Anterior cingulate cortex (tissue), 58 donors: ENCODE data around the gene MDFI.

ENCODE experiments used
- DNase-seq, 58 donors: peaks; one replicate each; lab custom pipeline; 2025; lab: John Stamatoyannopoulos, UW

Gene MDFI, protein sequence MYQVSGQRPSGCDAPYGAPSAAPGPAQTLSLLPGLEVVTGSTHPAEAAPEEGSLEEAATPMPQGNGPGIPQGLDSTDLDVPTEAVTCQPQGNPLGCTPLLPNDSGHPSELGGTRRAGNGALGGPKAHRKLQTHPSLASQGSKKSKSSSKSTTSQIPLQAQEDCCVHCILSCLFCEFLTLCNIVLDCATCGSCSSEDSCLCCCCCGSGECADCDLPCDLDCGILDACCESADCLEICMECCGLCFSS

GRCh38 chr6:41638002-41638934 lies at the start of gene MDFI:
Gene MDFI (plus strand): TSS chr6:41638468. CDS start chr6:41638750, 282 bp downstream.
- no peak for DNase-seq

- DNase-seq: peak in 9 of 58 donors; percentile 10 to 24 (median 16)
These were observed 49.0 kb upstream of the MDFI start for GRCh38 chr6:41589223-41589622.

- no peak for DNase-seq
These were observed 48.3 kb upstream of the MDFI start for GRCh38 chr6:41589636-41590622.

- DNase-seq: no peak
These were observed 47.1 kb upstream of the MDFI start for GRCh38 chr6:41591122-41591521.

- peak in 55 of 58 donors; percentile 20 to 85 (median 58) for DNase-seq
These were observed 46.3 kb upstream of the MDFI start for GRCh38 chr6:41591859-41592502.

DNA sequence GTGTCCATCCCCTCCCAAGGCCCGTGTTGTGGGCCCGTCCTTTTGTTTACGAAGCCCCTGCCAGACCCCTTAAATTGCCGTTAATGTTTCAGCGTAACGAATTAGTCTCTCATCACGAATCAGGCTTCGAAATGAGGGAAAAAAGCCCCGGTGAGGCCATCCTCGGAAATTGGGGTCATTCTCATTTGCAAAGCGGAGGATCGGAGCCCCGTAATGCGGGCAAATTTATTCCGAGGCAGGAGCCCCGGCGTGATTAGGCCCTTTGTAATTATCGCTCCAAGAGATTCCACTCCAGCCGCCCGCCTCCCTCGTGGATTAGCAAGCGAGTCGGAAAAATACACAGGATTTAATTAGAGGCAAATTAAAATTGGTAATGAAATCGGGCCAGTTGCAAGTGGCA lies 44.9 kb upstream of the MDFI start:
- peak in 3 of 58 donors; percentile 8 to 25 (median 17) for DNase-seq

DNA sequence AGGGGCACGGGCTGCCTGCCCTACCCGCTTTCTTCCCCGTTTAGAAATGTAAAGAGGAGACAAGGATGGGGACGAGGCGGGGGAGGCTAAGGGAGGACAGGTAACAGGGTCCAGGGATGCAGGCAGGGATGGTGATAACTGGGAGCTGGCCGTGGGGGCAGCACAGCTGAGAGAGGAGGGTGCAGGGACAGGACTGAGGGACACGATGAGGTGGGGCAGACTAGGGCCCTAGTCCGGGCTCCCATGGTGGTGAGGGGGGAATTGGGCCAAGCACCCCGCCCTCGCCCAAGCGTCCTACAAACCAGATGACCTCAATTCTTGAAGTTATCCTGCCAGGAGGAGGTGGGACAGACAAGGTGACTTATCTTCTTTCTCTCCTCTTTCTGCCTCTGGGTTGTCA lies 44.4 kb upstream of the MDFI start:
- no peak for DNase-seq

GRCh38 chr6:41594326-41594725 lies 43.9 kb upstream of the MDFI start:
- DNase-seq: no peak

GRCh38 chr6:41594766-41595165 lies 43.5 kb upstream of the MDFI start:
- DNase-seq: no peak

- DNase-seq: no peak
These were observed 43.1 kb upstream of the MDFI start for GRCh38 chr6:41595166-41595565.

GRCh38 chr6:41596096-41596685 lies 42.1 kb upstream of the MDFI start:
- DNase-seq: no peak

- no peak for DNase-seq
These were observed 41.5 kb upstream of the MDFI start for GRCh38 chr6:41596807-41597206.

DNA sequence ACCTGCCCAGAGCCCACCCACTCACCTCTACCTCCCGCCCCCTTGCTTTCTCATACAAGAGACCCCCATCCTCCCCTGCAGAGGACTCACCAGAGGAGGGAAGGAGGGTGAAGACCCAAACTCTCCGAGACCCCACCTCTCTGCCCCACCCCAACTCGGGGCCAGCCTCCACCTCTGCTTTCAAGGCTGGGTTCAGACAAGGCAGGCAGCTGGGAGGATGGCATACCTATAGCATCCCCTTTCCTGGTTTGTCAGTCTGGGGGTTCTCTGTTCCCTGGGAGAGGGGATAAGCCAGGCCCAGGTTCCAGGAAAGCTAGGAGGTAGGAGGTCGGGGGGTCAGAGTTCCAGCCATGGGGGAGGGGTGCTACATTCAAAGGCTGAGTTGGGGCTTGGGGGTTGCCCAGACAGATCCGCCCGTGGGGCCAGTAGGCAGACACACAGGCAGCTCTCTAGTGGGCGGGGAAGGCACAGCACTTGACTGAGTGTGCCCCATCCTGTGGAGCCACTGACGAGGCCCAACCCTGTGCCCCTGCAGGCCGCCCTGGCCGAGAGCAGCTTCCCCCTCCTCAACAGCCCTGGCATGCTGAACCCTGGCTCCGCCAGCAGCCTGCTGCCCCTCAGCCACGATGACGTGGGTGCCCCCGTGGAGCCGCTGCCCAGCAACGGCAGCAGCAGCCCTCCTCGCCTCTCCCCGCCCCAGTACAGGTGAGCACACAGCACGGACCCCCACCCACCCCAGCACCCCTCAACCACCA lies 40.8 kb upstream of the MDFI start:
- no peak for DNase-seq

DNA sequence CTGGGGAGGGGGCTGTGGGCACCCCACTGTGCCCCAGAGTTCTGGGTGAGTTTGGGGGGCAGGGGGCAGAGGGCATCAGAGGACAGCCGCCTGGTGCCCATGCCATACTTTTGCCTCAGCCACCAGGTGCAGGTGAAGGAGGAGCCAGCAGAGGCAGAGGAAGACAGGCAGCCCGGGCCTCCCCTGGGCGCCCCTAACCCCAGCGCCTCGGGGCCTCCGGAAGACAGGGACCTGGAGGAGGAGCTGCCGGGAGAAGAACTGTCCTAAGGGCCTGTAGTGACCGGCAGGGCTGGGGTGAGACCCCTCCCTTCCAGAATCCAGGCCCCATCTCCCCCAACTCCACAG lies 39.6 kb upstream of the MDFI start:
- no peak for DNase-seq

DNA sequence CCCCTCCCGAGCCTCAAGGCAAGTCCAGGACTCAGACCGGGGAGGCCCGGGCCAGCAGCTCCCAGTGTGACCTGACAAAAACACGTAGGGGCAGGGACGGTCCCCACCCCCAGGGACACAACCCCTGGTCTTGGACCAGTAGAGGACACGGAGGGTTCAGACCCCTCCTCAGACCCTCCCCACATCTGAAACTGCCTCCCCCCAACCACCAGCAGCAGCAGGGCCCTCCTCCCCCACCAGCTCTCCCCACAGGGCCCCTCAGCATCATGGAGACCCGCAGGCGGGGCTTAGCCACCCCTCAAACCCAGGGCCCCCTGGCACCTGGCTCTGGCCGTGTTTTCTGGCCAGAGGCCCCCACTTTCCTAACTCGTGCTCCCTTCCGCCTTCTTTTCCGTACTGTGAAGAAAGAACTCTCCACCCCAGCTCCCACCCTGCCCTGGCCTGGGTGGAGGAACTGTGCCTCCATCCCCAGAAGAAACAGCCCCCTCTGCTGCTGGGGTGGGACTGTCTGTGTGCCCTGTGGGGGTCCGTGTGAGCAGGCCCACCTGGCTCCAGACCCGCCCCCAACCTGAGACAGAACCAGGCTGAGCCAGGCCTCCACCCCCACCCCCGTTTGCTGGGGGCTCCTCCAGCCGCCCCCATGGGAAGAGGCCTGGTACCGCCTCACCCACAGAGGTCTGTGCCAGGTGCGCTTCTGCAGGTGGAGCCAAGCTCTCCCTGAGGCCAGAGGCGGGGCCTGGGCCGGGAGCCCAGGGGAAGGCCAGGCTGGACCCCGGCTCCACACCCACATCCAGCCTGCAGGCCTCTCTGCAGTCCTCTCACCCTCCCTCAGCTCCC lies 39.0 kb upstream of the MDFI start:
- no peak for DNase-seq

DNA sequence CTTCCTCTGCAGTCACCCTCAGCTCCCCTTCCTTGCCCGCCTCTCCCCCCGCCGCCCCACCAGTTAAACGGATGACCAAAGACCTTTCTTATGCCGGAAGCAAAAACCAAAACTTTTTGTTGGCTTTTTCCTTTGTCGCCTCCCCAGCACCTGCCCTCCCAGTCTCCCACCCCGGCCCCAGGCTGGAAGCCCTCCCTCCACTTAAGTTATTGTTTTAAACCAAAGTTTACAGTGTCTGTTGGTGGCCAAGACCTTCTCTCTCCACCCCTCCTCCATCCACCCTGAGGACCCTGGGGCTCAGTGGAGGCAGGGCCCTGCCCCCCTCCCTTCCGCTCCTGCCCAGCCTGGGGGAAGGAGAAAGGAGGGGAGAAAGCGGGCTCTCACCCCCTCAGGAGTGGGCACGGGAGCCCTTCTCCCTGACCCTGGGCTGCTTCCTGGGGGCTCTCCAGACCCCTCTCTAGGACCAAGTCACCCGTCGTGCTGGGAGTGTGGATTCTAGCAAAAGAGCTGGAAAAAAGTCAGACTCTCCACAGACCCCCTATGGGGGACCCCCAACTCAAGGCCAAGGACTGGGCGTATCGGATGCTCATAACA lies 38.3 kb upstream of the MDFI start:
- DNase-seq: no peak

DNA sequence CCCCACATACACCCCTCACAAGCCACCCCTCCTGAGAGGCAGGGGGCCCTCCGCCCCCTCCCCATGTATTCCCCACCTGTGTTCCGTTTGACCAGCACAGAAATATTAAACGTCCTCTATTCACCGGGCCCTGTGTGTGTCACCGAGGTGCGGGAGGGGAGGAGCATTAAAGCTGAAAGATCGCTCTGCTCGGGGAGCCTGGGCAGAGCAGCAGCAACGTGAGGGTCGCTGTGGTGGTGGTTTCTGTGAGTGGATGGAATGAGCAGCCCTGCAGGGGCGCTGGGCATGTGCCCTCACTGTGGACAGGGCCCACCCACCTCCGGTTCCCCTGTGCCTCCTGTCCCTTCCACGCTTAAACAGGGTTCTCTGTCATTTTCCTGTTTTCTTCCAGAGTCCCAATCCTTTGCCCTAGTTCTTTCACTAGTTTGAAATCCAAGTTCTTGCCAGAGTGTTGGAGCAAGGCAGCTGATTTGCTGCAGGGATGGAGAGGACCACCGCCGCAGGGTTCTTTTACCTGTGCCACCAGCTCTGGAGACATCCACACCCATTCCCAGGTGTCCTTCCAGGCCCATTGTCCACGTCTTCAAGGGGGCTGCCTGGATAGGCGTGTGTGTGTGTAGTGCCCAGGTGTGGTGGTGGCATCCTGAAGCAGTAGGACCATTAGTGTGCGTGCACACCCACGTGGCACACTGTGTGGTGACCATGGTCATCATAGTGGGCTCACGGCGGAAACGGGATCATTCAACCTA lies 37.6 kb upstream of the MDFI start:
- no peak for DNase-seq
